ENCODE data around the gene LANCL1. TPM values are rescaled to one million over a fixed set of nuclear protein-coding genes. Genes with fewer than 3 reads are reported as not detected.
"Not testable (repeated sequence)": the region's sequence is repeated elsewhere in the genome, so short reads cannot be mapped to it uniquely, and the experiment has no call there.

The LANCL1 gene
- total RNA-seq, 1 donor from 2014 or later = 55.9 TPM

GRCh38 chr2:210440206-210440605 is 36.4 kb downstream of the LANCL1 start:
- Mint-ChIP-seq H3K27ac (no peak overlapping the region), H3K4me1 (ENCODE audit: unreplicated experiment) (no peaks in the 10 kb centered on the region), H3K36me3 (peaks cover 28% of the 10 kb centered on the region), H3K4me3 (no peak overlapping the region), H3K9me3 (no peaks in the 10 kb centered on the region), H3K27me3 (no peaks in the 10 kb centered on the region)
- TF ChIP-seq, protein P1, sequence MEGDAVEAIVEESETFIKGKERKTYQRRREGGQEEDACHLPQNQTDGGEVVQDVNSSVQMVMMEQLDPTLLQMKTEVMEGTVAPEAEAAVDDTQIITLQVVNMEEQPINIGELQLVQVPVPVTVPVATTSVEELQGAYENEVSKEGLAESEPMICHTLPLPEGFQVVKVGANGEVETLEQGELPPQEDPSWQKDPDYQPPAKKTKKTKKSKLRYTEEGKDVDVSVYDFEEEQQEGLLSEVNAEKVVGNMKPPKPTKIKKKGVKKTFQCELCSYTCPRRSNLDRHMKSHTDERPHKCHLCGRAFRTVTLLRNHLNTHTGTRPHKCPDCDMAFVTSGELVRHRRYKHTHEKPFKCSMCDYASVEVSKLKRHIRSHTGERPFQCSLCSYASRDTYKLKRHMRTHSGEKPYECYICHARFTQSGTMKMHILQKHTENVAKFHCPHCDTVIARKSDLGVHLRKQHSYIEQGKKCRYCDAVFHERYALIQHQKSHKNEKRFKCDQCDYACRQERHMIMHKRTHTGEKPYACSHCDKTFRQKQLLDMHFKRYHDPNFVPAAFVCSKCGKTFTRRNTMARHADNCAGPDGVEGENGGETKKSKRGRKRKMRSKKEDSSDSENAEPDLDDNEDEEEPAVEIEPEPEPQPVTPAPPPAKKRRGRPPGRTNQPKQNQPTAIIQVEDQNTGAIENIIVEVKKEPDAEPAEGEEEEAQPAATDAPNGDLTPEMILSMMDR (conservative IDR thresholded peaks at IDR 0.05) = no peak
- no peak for DNase-seq (ENCODE audit: extremely low spot score, unreplicated experiment)

DNA sequence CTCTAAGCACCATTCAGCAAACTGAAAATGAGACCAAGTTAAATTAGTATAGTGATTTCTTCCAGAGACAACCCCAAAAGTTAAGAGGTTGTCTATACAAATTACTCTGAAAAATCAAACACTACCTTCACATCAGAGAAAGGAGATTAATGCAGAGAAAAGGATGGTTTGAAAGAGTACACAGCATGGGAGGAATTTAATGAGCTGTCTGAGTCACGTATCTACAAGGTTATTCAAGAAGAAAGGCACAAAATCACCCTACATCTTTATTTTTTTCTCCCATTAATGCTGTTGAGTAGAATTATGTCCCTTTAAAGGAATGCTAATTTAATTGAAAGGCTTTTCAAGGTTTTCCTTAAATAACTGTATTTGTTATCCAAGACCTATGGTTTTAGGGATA is 41.1 kb downstream of the LANCL1 start:
- no peaks in the 10 kb centered on the region for H3K9me3 Mint-ChIP-seq
- H3K4me3 Mint-ChIP-seq = no peak overlapping the region
- H3K4me1 Mint-ChIP-seq (ENCODE audit: unreplicated experiment) = no peaks in the 10 kb centered on the region
- peaks cover 47% of the 10 kb centered on the region for H3K36me3 Mint-ChIP-seq
- no peak for DNase-seq (ENCODE audit: extremely low spot score, unreplicated experiment)
- no peaks in the 10 kb centered on the region for H3K27me3 Mint-ChIP-seq
- H3K27ac Mint-ChIP-seq = no peak overlapping the region
- TF ChIP-seq, protein P1 (conservative IDR thresholded peaks at IDR 0.05) = no peak

GRCh38 chr2:210432633-210433032 is 43.9 kb downstream of the LANCL1 start:
- H3K27ac Mint-ChIP-seq = no peak overlapping the region
- H3K36me3 Mint-ChIP-seq = peaks cover 42% of the 10 kb centered on the region
- H3K27me3 Mint-ChIP-seq = no peaks in the 10 kb centered on the region
- H3K4me1 Mint-ChIP-seq (ENCODE audit: unreplicated experiment) = no peaks in the 10 kb centered on the region
- TF ChIP-seq, protein P1 (conservative IDR thresholded peaks at IDR 0.05) = no peak
- H3K4me3 Mint-ChIP-seq = no peak overlapping the region
- no peak for DNase-seq (ENCODE audit: extremely low spot score, unreplicated experiment)
- peaks cover 2% of the 10 kb centered on the region for H3K9me3 Mint-ChIP-seq

GRCh38 chr2:210429403-210430137 is 47.0 kb downstream of the LANCL1 start:
- TF ChIP-seq, protein P1 (conservative IDR thresholded peaks at IDR 0.05) = no peak
- DNase-seq (ENCODE audit: extremely low spot score, unreplicated experiment) = no peak
- peaks cover 6% of the 10 kb centered on the region for H3K9me3 Mint-ChIP-seq
- H3K27ac Mint-ChIP-seq = no peak overlapping the region
- H3K27me3 Mint-ChIP-seq = no peaks in the 10 kb centered on the region
- H3K4me3 Mint-ChIP-seq = no peak overlapping the region
- H3K36me3 Mint-ChIP-seq = peaks cover 37% of the 10 kb centered on the region
- H3K4me1 Mint-ChIP-seq (ENCODE audit: unreplicated experiment) = no peaks in the 10 kb centered on the region

GRCh38 chr2:210428393-210429179 is 48.0 kb downstream of the LANCL1 start:
- Mint-ChIP-seq H3K36me3 (peaks cover 35% of the 10 kb centered on the region), H3K9me3 (peaks cover 6% of the 10 kb centered on the region), H3K4me1 (ENCODE audit: unreplicated experiment) (no peaks in the 10 kb centered on the region), H3K27ac (no peak overlapping the region), H3K27me3 (no peaks in the 10 kb centered on the region), H3K4me3 (no peak overlapping the region)
- DNase-seq (ENCODE audit: extremely low spot score, unreplicated experiment) = no peak
- TF ChIP-seq, protein P1 (conservative IDR thresholded peaks at IDR 0.05) = no peak

GRCh38 chr2:210427309-210427708 is 49.2 kb downstream of the LANCL1 start:
- not testable (repeated sequence) for H3K4me3 Mint-ChIP-seq; H3K27ac Mint-ChIP-seq; H3K27me3 Mint-ChIP-seq; H3K4me1 Mint-ChIP-seq (ENCODE audit: unreplicated experiment); DNase-seq (ENCODE audit: extremely low spot score, unreplicated experiment); H3K9me3 Mint-ChIP-seq
- H3K36me3 Mint-ChIP-seq = peaks cover 32% of the 10 kb centered on the region
